ENCODE measurements around the gene TBL1X. TPM values are rescaled to one million over a fixed set of nuclear protein-coding genes. Genes with fewer than 3 reads are reported as not detected.
A peak's percentile ranks its signal among the peaks of the same experiment; 100 is the strongest.

The TBL1X gene
- total and polyA plus RNA-seq, 7 donors = 6.5 to 25.8 (median 16.1) TPM

GRCh38 chrX:9626379-9626778, 161.5 kb downstream of the TBL1X start:
- H3K36me3 ChIP-seq = no peaks in the 10 kb centered on the region
- H3K4me3 ChIP-seq = no peak overlapping the region
- no peak for TF ChIP-seq EP300 (IDR thresholded peaks at IDR 0.05)
- no peak for TF ChIP-seq POLR2A (IDR thresholded peaks at IDR 0.05)
- no peak for TF ChIP-seq POLR2AphosphoS5 (IDR thresholded peaks at IDR 0.05)
- no peak for TF ChIP-seq CTCF (IDR thresholded peaks at IDR 0.05)
- DNase-seq = no peak
- peaks cover 0 to 11% (median 0%) of the 10 kb centered on the region in 4 donors for H3K4me1 ChIP-seq
- no peaks in the 10 kb centered on the region for H3K9me3 ChIP-seq
- intact Hi-C loops (cut with DNase I) = no loop called here
- no peaks in the 10 kb centered on the region for H3K27me3 ChIP-seq
- H3K27ac ChIP-seq = no peak overlapping the region
- 70 to 84% methylated on average over 7 of the region's 7 CpGs for WGBS, 2 donors

GRCh38 chrX:9627922-9628321, 163.1 kb downstream of the TBL1X start:
- no peak for DNase-seq
- no peak overlapping the region for H3K27ac ChIP-seq
- no peaks in the 10 kb centered on the region for H3K9me3 ChIP-seq
- WGBS, 2 donors = 76% methylated on average over 1 of the region's 1 CpG
- H3K27me3 ChIP-seq = no peaks in the 10 kb centered on the region
- no peaks in the 10 kb centered on the region for H3K36me3 ChIP-seq
- H3K4me3 ChIP-seq = no peak overlapping the region
- peaks cover 0 to 11% (median 0%) of the 10 kb centered on the region in 4 donors for H3K4me1 ChIP-seq
- intact Hi-C loops (cut with DNase I) = no loop called here
- TF ChIP-seq CTCF (IDR thresholded peaks at IDR 0.05) (no peak), EP300 (IDR thresholded peaks at IDR 0.05) (no peak), POLR2A (IDR thresholded peaks at IDR 0.05) (no peak), POLR2AphosphoS5 (IDR thresholded peaks at IDR 0.05) (no peak)

GRCh38 chrX:9628779-9629493, 164.1 kb downstream of the TBL1X start:
- 58 to 85% methylated on average over 6 of the region's 6 CpGs for WGBS, 2 donors
- no peak overlapping the region for H3K27ac ChIP-seq
- intact Hi-C loops (cut with DNase I) = no loop called here

GRCh38 chrX:9634551-9634950, 169.7 kb downstream of the TBL1X start:
- Histone ChIP-seq H3K27ac (peak overlapping the region; percentile 65 to 82 (median 74)), H3K4me3 (no peak overlapping the region), H3K27me3 (no peaks in the 10 kb centered on the region), H3K36me3 (no peaks in the 10 kb centered on the region), H3K4me1 (peaks cover 0 to 19% (median 8%) of the 10 kb centered on the region in 4 donors), H3K9me3 (no peaks in the 10 kb centered on the region)
- WGBS, 2 donors = 68 to 92% methylated on average over 7 of the region's 7 CpGs
- intact Hi-C loops (cut with DNase I) = loop anchor here (2.0 kb wide), 1 partner anchor 168 kb away; no protein-coding TSS in a partner anchor
- TF ChIP-seq POLR2A (IDR thresholded peaks at IDR 0.05) (no peak), POLR2AphosphoS5 (IDR thresholded peaks at IDR 0.05) (peak in 1 of 4 donors; percentile 6)
- no peak for DNase-seq

More at GRCh38 chrX:9628779-9629493, 164.1 kb downstream of the TBL1X start:
- TF ChIP-seq EP300 (IDR thresholded peaks at IDR 0.05) (no peak), CTCF (IDR thresholded peaks at IDR 0.05) (no peak), POLR2A (IDR thresholded peaks at IDR 0.05) (no peak), POLR2AphosphoS5 (IDR thresholded peaks at IDR 0.05) (no peak)
- no peaks in the 10 kb centered on the region for H3K36me3 ChIP-seq
- H3K4me3 ChIP-seq = no peak overlapping the region
- peaks cover 0 to 14% (median 0%) of the 10 kb centered on the region in 4 donors for H3K4me1 ChIP-seq
- DNase-seq = no peak
- H3K27me3 ChIP-seq = no peaks in the 10 kb centered on the region
- H3K9me3 ChIP-seq = no peaks in the 10 kb centered on the region

- TF ChIP-seq POLR2AphosphoS5 (IDR thresholded peaks at IDR 0.05) (no peak), EP300 (IDR thresholded peaks at IDR 0.05) (no peak), POLR2A (IDR thresholded peaks at IDR 0.05) (no peak), CTCF (IDR thresholded peaks at IDR 0.05) (no peak)
- WGBS, 2 donors = 94 to 99% methylated on average over 4 of the region's 4 CpGs
- intact Hi-C loops (cut with DNase I) = loop anchor here (2.0 kb wide), 1 partner anchor 169 kb away; no protein-coding TSS in a partner anchor
- Histone ChIP-seq H3K4me1 (peaks cover 0 to 19% (median 8%) of the 10 kb centered on the region in 4 donors), H3K27me3 (no peaks in the 10 kb centered on the region), H3K27ac (peak overlapping the region; percentile 65 to 82 (median 74)), H3K36me3 (no peaks in the 10 kb centered on the region), H3K9me3 (no peaks in the 10 kb centered on the region), H3K4me3 (no peak overlapping the region)
- peak; percentile 85 for DNase-seq
These were observed 170.5 kb downstream of the TBL1X start for GRCh38 chrX:9635368-9635767.
